HepG2 (cell line): ENCODE data around the gene RCN1.

ENCODE experiments used
- HDAC2 ChIP-seq: sonication (generic); formaldehyde crosslinking; IDR thresholded peaks from 2 replicates; pipeline ENCODE4 v1.4.0; 2020; ENCODE audit warnings: missing genetic modification reagents
- NR3C1 ChIP-seq: sonication (generic); formaldehyde crosslinking; IDR thresholded peaks from 2 replicates; pipeline ENCODE4 v1.4.0; 2020; ENCODE audit warnings: missing genetic modification reagents
- SMC3 ChIP-seq: IDR thresholded peaks from 2 replicates; pipeline ENCODE4 v1.6.1; 2011; ENCODE audit warnings: low read length, improper control_type of control experiment
- YY1 ChIP-seq: IDR thresholded peaks from 2 replicates; pipeline ENCODE4 v1.6.1; 2011; ENCODE audit warnings: low read length, low read depth, moderate library complexity, mild to moderate bottlenecking; ENCODE audit not compliant: insufficient read depth, insufficient replicate concordance
- ZNF33B ChIP-seq: sonication (generic); formaldehyde crosslinking; IDR thresholded peaks from 2 replicates; pipeline ENCODE4 v1.5.1; 2020; ENCODE audit warnings: mild to moderate bottlenecking, missing genetic modification reagents

DNA sequence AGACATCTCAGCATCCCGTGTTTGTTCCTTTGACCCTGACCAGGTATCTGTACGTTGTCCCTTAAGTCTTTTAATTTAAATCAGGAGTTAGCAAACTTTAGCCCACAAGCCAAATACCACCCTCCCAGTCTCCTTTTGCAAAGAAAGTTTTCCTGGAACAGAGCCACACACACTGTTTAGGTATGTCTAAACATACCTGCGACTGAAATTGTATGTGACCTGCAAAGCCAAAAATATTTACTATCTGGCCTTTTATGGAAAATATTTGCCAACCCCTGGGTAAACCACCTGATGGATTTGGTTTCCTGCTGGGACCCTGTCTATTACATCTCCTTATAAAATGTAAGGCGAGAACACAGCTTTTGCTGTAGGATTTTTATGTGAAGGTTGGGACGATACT, 20.2 kb upstream of the RCN1 start:
- TF ChIP-seq ZNF33B (CRISPR knock-in tag) = no peak
- TF ChIP-seq YY1 = no peak
- TF ChIP-seq SMC3 = no peak
- no peak for TF ChIP-seq NR3C1
- no peak for TF ChIP-seq HDAC2 (CRISPR knock-in tag)
